GM12801 (cell line): ENCODE measurements around the gene ZFP36L2.

Experiments
- CTCF ChIP-seq: IDR thresholded peaks from one replicate; pipeline ENCODE4 v1.5.1; 2011; ENCODE audit warnings: control low read depth; ENCODE audit not compliant: insufficient read length; ENCODE audit errors: extremely low read depth

ZFP36L2 gene

DNA sequence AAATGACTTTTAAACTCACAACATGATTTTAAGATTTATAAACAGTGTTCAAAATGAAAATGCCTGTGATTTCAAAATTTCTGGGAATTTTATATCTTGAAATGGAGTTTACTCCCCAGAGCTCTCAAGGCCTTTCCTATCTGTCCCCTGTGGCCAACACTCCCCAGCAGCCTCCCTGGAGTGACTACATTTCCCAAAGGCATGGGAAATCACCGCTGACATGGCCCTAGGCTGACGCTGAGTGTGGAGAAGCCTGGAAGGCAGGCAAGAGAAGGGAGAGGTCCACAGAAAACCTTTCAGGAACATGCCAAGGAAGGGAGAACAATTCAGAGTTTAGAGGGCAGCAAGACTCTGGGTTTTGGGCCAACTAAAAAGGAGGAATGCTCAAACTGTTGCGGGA, 20.2 kb upstream of the ZFP36L2 start:
- no peak for TF ChIP-seq CTCF

- no peak for TF ChIP-seq CTCF
These were observed 15.2 kb upstream of the ZFP36L2 start for GRCh38 chr2:43241558-43241957.

DNA sequence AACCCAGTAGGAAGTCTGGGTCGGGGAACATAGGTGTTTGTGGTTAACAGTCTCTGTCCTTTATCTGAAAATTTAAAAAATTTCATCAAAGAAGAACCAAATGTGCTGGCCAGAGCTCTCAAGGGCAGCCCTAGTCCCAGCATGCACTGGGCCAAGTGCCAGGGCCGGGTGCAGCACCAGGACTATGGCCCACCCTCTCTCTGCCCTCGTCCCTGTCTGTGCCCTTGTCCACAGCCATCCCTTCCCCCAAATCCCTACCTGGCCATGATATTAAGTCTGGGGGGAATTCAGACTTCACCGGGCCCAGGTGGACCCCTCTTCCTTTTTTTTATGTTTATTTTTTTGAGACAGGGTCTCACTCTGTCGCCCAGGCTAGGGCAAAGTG, 14.4 kb upstream of the ZFP36L2 start:
- no peak for TF ChIP-seq CTCF

DNA sequence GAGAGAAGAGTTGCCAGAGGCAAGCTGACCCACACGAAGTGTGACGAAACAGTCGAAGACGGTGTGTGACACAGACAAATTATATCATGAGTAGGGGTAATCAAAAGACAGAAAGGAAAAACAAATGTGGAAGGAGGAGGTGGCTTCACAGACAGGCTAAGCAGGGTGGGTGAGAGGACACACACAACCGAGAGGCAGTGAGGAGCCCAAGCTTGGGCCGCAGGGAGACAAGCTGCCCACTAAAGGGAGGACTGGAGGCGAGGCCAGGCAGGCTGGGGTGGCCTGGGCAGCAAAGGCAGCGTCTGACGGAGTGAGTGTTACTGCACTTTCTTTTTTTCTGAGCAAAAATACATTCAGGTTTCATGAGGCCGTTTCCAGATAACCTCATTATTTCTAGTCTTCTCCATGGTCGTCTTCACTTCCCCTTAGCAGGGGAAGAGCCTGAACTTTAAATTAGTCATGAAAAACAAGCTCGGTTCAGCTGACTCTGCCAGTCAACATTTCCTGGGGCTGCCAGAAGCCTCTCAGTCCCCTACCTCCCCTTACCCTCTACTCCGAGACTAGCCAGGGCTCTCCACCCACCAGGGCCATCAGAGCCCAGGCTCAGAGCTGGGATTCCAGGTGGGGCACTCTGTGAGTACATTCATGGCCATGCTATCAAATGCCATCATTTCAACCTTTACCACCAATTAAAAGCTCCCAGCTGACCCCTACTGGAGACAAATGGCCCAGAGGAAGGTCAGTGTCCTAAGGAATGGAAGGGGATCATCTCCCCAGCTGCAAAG, 13.8 kb upstream of the ZFP36L2 start:
- TF ChIP-seq CTCF = no peak

GRCh38 chr2:43238813-43239212, 12.4 kb upstream of the ZFP36L2 start:
- TF ChIP-seq CTCF = no peak

- TF ChIP-seq CTCF = no peak
These were observed 11.8 kb upstream of the ZFP36L2 start for GRCh38 chr2:43238176-43238575.

DNA sequence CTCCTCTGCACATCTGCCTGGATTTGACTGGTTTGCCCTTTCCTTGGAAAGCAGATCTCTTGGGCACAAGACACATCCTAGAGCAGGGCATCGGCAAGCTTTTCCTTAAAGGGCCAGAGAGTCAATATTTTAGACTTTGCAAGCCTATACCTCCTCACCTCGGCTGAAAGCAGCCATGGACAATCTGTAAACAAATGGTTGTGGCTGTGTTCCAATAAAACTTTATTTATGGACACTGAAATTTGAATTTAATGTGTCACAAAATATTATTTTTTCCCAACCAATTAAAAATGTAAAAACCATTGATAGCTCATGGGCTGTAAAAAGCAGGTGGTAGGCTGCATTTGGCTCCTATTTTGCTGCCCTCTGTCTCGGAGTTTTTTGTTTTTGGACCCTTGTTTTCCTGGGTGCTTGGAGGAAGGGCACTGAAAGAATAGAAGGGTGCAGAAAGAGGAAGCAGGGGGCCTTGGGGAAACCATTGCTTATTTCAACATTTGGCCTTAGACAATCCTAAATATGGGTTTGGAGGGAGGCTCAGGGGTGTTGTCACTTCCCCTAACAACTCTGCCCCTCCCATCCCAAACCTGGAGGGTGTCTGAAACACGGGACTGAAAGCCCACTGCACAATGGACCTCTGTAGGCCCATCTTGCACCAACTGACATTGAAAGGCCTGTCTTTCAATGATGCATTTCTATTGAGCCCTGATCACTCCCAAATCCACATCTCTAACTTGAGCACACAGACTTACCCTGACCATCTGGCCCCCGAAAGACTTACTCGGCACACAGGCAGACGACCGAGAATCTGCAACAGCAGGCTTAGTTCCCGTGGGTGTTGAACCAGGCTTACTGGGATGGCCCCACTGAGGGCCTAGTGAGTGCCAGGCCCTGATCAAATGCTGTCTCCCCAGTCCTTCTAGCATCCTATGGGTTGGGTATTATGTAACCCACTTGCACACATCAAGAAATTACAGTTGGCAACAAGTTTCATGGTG, 7.1 kb upstream of the ZFP36L2 start:
- TF ChIP-seq CTCF = no peak
